C4-2B (cell line): Measurements from ENCODE around the gene IRAK1BP1.

Experiments used
- H3K27ac ChIP-seq: fragments of 450-650 bp; 2 replicates; pipeline ENCODE4 v1.5.1; 2017
- ZFX ChIP-seq: fragments of 450-650 bp; IDR thresholded peaks from 2 replicates; pipeline ENCODE4 v1.6.1; 2017
- TF ChIP-seq, protein P1 (sequence below): fragments of 450-650 bp; conservative IDR thresholded peaks from 2 replicates; pipeline ENCODE4 v1.5.1; 2017; ENCODE audit warnings: mild to moderate bottlenecking

The IRAK1BP1 gene

DNA sequence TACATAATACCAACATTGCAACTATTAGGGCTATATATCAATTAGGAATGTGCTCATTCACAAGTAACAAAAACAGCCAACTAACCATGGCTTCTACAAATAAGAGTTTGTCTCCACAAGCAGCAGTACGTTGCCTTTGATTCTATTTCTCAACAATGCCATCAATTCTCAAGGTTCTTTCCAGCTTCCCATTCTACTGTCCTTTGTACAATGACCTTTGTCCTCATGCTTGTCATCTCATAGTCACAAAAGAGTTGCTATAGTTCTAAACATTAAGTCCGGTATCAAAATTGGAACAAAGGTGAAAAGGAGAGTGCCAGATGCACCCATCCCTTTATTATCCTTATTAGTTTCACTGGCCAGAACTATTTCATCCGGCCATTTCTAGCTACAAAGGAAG is 30.8 kb upstream of the IRAK1BP1 start:
- H3K27ac ChIP-seq = no peak overlapping the region
- TF ChIP-seq, protein P1, sequence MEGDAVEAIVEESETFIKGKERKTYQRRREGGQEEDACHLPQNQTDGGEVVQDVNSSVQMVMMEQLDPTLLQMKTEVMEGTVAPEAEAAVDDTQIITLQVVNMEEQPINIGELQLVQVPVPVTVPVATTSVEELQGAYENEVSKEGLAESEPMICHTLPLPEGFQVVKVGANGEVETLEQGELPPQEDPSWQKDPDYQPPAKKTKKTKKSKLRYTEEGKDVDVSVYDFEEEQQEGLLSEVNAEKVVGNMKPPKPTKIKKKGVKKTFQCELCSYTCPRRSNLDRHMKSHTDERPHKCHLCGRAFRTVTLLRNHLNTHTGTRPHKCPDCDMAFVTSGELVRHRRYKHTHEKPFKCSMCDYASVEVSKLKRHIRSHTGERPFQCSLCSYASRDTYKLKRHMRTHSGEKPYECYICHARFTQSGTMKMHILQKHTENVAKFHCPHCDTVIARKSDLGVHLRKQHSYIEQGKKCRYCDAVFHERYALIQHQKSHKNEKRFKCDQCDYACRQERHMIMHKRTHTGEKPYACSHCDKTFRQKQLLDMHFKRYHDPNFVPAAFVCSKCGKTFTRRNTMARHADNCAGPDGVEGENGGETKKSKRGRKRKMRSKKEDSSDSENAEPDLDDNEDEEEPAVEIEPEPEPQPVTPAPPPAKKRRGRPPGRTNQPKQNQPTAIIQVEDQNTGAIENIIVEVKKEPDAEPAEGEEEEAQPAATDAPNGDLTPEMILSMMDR = no peak
- TF ChIP-seq ZFX = no peak

DNA sequence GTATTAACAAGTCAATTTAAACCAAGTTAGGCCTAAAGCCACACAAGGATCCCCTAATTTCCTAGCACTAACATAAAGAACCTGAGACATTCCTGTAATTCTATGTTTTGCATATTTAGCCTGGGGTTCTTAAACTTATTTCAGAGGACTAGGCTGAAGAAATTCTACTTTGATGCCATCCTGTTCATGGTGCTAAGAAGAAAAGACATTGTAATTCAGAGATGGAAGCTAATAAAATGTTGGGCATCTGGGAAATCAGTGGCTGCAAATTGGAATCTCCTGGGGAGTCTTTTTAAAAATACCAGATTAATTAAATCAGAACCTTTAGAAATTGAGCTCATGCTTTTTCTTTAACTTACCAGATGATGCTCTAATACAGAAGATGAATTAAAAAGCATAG is 26.2 kb upstream of the IRAK1BP1 start:
- no peak overlapping the region for H3K27ac ChIP-seq
- TF ChIP-seq ZFX = no peak
- TF ChIP-seq, protein P1 = no peak

DNA sequence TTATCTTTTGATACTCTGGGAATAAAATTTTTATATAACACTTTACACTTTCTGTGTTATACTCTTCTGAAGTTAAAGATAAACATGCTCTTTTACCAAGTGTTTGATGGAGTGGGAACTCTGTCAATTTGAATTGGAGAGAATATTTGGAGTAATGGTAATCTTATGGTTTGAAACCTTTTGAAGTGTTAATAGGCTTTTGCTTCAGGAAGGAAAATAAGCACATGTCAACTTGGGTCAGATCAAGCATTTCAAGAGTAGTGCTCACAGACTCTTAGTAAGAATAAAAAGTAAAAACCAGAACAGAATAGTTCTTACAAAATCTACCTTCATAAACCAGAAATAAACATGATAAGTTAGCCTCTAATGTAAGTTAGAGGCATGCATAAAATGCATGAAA is 24.4 kb upstream of the IRAK1BP1 start:
- H3K27ac ChIP-seq = no peak overlapping the region
- TF ChIP-seq, protein P1 = no peak
- TF ChIP-seq ZFX = no peak

DNA sequence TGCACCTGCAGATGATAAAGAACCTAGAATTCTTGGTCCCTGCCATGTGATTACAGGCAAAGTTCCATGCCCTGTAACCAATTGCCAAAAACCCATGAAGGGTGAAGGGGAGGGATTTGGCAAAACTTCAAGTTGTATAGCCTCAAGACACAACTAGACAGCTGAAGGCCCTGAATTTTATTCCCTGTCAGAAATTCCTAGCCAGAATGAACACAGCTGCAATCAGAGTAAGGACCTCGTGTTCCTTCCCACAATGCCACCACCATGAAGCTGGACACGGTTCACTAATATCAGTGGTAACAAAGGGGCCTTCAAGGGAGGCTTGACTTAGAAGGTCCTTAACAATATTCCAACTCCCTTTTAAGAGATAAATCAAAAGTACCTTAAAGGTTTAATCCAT is 22.5 kb upstream of the IRAK1BP1 start:
- H3K27ac ChIP-seq = no peak overlapping the region
- no peak for TF ChIP-seq ZFX
- TF ChIP-seq, protein P1 = no peak

DNA sequence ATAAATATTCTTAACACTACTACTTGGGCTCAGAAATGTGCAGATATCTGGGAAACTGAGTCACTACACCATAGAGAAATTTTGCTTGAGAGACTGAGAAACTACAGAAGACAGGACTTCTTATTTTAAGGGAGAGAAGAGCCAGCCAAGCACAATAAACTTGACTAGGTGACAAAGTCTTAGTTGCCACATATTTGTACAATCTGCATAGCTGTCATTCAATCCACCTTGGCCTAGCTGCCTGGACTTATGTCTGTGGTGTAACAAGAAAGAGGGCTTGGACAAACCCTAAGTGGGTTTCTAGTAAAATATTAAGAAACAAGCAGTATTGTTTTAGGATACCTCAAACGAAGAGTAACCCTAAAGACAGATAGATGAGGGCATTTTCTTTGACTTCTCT is 21.8 kb upstream of the IRAK1BP1 start:
- TF ChIP-seq, protein P1 = no peak
- TF ChIP-seq ZFX = no peak
- no peak overlapping the region for H3K27ac ChIP-seq

DNA sequence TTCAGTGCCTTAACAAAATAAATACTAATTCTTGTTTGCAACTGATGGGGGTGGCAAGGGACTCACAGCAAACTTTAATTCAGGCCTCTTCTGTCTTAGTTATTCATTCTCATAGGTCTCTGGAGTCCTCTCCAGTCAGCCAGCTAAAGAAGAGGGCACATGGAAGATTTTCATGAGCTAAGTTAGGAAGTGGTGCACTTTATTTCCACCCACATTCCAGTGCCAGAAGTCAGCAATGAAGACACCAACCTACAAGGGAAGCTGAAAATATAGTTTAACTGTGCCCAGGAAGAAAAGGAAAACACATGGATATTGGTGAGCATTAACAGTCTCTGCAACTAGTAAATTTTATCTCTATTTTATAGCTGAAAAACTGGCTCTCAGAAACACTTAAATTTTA is 16.7 kb upstream of the IRAK1BP1 start:
- no peak overlapping the region for H3K27ac ChIP-seq
- TF ChIP-seq, protein P1 = no peak

DNA sequence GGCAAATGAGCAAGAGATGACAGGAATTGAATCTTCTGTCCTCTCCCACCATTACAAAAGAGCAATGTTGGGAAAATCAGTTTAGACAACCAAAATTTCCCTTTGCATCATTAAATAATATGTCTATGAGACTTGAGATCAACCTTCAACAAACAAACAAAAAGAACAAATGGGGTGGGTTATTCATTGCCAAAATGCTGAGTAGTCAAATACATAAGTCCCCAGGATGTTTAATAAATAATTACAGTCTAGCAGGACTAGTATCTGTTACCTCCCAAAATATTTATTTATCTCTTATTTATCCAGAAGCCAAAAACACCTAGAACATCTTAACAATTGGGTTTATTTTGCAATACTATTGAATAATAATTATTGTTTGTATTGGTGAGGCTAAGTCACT is 16.2 kb upstream of the IRAK1BP1 start:
- no peak overlapping the region for H3K27ac ChIP-seq
- no peak for TF ChIP-seq ZFX
- TF ChIP-seq, protein P1 = no peak
